ENCODE results near the gene LEUTX. TPM values are rescaled to one million over a fixed set of nuclear protein-coding genes. Genes with fewer than 3 reads are reported as not detected.

The LEUTX gene
- total RNA-seq, 1 experiment from 2014 or later, result not detected

DNA sequence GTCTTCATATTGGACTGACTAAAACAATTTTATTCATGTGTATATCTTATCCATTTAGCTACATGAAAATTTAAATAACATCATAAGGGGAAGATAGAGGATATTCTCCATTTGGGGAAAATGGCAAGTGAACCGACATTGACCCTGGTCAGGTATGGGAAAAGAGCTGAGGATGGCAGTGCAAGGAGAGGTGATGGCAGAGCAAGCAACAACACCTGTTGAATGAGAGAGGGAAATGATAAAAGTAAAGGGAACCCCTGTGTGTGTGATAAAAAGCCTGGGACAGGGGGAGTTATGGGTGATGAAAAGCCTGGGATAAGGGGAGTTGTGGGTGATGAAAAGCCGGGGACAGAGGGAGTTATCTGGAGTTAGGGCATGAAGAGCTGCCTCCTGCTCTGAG lies 44.8 kb upstream of the LEUTX start:
- no peaks in the 10 kb centered on the region for H3K4me1 ChIP-seq (ENCODE audit: insufficient read depth, low read length, poor library complexity, severe bottlenecking)
- H3K27me3 ChIP-seq (replicated peaks; ENCODE audit: insufficient read depth, low read depth, low read length, poor library complexity), result peaks cover 21% of the 10 kb centered on the region
- intact Hi-C loops (cut with micrococcal nuclease; ENCODE audit: unreplicated experiment), result no loop called here
- H3K4me3 ChIP-seq (ENCODE audit: low read depth, low read length, poor library complexity, severe bottlenecking), result no peak overlapping the region
- CTCF ChIA-PET, result no interaction called here
- TF ChIP-seq, protein P1, sequence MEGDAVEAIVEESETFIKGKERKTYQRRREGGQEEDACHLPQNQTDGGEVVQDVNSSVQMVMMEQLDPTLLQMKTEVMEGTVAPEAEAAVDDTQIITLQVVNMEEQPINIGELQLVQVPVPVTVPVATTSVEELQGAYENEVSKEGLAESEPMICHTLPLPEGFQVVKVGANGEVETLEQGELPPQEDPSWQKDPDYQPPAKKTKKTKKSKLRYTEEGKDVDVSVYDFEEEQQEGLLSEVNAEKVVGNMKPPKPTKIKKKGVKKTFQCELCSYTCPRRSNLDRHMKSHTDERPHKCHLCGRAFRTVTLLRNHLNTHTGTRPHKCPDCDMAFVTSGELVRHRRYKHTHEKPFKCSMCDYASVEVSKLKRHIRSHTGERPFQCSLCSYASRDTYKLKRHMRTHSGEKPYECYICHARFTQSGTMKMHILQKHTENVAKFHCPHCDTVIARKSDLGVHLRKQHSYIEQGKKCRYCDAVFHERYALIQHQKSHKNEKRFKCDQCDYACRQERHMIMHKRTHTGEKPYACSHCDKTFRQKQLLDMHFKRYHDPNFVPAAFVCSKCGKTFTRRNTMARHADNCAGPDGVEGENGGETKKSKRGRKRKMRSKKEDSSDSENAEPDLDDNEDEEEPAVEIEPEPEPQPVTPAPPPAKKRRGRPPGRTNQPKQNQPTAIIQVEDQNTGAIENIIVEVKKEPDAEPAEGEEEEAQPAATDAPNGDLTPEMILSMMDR (conservative IDR thresholded peaks at IDR 0.05; ENCODE audit: low read depth, low read length), result no peak
- no peak for TF ChIP-seq EZH2 (IDR thresholded peaks at IDR 0.05; ENCODE audit: borderline replicate concordance, low read depth, low read length, poor library complexity, severe bottlenecking)
- POLR2A ChIA-PET (ENCODE audit: low non-redundant PET), result interaction anchor here (0.7 kb wide), 1 partner anchor 298 kb away, joined by 3 read pairs; the partner anchor contains the start of gene RPS16
- no peak overlapping the region for H3K27ac ChIP-seq (ENCODE audit: low read depth, low read length, poor library complexity, severe bottlenecking)
- no peak for DNase-seq (ENCODE audit: low spot score)
- no TSS peak for BruUV-seq (replicated peaks)
- H3K9me3 ChIP-seq (ENCODE audit: low read depth, low read length, poor library complexity, severe bottlenecking), result no peaks in the 10 kb centered on the region
- no peaks in the 10 kb centered on the region for H3K36me3 ChIP-seq (ENCODE audit: insufficient read depth, low read length, poor library complexity, severe bottlenecking)

DNA sequence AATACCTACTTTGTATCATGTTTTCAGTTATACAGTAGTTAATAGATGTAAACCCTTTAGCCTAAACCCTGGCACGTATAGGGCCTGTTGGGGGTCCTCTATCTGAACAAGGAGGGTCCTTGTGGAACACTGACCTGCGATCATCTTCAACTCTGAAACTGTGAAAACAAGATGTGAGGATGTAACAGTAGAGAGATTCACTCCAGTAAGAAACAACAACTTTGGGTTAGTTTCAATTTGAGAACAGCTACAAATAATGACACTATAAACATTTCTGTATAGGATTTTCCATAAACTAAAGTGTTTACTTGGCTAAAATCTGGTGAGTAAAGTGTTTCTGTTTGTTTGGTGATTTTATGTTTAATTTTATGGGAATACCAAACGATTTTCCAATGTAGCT lies 43.0 kb upstream of the LEUTX start:
- TF ChIP-seq, protein P1 (conservative IDR thresholded peaks at IDR 0.05; ENCODE audit: low read depth, low read length), result no peak
- TF ChIP-seq EZH2 (IDR thresholded peaks at IDR 0.05; ENCODE audit: borderline replicate concordance, low read depth, low read length, poor library complexity, severe bottlenecking), result no peak
- DNase-seq (ENCODE audit: low spot score), result no peak
- CTCF ChIA-PET, result no interaction called here
- H3K36me3 ChIP-seq (ENCODE audit: insufficient read depth, low read length, poor library complexity, severe bottlenecking), result no peaks in the 10 kb centered on the region
- H3K27me3 ChIP-seq (replicated peaks; ENCODE audit: insufficient read depth, low read depth, low read length, poor library complexity), result peaks cover 39% of the 10 kb centered on the region
- H3K9me3 ChIP-seq (ENCODE audit: low read depth, low read length, poor library complexity, severe bottlenecking), result no peaks in the 10 kb centered on the region
- H3K4me3 ChIP-seq (ENCODE audit: low read depth, low read length, poor library complexity, severe bottlenecking), result no peak overlapping the region
- no TSS peak for BruUV-seq (replicated peaks)
- H3K4me1 ChIP-seq (ENCODE audit: insufficient read depth, low read length, poor library complexity, severe bottlenecking), result no peaks in the 10 kb centered on the region
- POLR2A ChIA-PET (ENCODE audit: low non-redundant PET), result no interaction called here
- intact Hi-C loops (cut with micrococcal nuclease; ENCODE audit: unreplicated experiment), result no loop called here
- no peak overlapping the region for H3K27ac ChIP-seq (ENCODE audit: low read depth, low read length, poor library complexity, severe bottlenecking)

DNA sequence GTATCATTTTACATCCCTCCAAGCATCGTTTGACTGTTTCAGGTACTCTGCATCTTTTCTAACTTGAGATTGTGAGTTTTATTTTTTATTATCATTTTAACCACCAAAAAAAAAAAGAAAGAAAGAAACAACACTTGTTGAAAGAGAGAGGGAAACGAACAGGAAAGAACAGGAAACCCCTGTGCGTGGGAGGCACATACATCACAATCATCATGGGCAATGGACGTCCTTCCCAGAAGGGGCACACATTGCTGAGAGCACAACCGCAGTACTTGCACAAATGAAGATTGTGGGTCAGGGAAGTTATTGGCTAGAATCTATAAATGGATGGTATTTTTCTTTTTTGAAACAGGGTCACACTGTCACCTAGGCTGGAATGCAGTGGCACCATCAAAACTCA lies 42.6 kb upstream of the LEUTX start:
- H3K36me3 ChIP-seq (ENCODE audit: insufficient read depth, low read length, poor library complexity, severe bottlenecking), result no peaks in the 10 kb centered on the region
- DNase-seq (ENCODE audit: low spot score), result no peak
- no TSS peak for BruUV-seq (replicated peaks)
- no peak overlapping the region for H3K27ac ChIP-seq (ENCODE audit: low read depth, low read length, poor library complexity, severe bottlenecking)
- H3K4me3 ChIP-seq (ENCODE audit: low read depth, low read length, poor library complexity, severe bottlenecking), result no peak overlapping the region
- H3K4me1 ChIP-seq (ENCODE audit: insufficient read depth, low read length, poor library complexity, severe bottlenecking), result no peaks in the 10 kb centered on the region
- no peak for TF ChIP-seq EZH2 (IDR thresholded peaks at IDR 0.05; ENCODE audit: borderline replicate concordance, low read depth, low read length, poor library complexity, severe bottlenecking)
- TF ChIP-seq, protein P1 (conservative IDR thresholded peaks at IDR 0.05; ENCODE audit: low read depth, low read length), result no peak
- intact Hi-C loops (cut with micrococcal nuclease; ENCODE audit: unreplicated experiment), result no loop called here
- CTCF ChIA-PET, result no interaction called here
- no peaks in the 10 kb centered on the region for H3K9me3 ChIP-seq (ENCODE audit: low read depth, low read length, poor library complexity, severe bottlenecking)
- POLR2A ChIA-PET (ENCODE audit: low non-redundant PET), result no interaction called here
- H3K27me3 ChIP-seq (replicated peaks; ENCODE audit: insufficient read depth, low read depth, low read length, poor library complexity), result peaks cover 39% of the 10 kb centered on the region

Measured in A673 (cell line).